ENCODE measurements around the gene TOLLIP.

Gene TOLLIP

GRCh38 chr11:1301220-1302000 lies 8.0 kb downstream of the TOLLIP start:
- Histone ChIP-seq H3K9ac (ENCODE audit: low read depth, low read length, poor library complexity) (no peak overlapping the region), H3K79me1 (ENCODE audit: low read depth, low read length) (peaks cover 18% of the 10 kb centered on the region), H4K8ac (ENCODE audit: low read depth, low read length) (no peak overlapping the region), H2BK15ac (ENCODE audit: low read length) (no peak overlapping the region), H3K4ac (ENCODE audit: low read length) (no peak overlapping the region), H3K14ac (ENCODE audit: low read length) (no peak overlapping the region), H2AFZ (ENCODE audit: low read length) (no peak overlapping the region), H2AK5ac (ENCODE audit: low read depth, low read length) (no peak overlapping the region), H3K23ac (ENCODE audit: low read depth, low read length, poor library complexity) (no peak overlapping the region), H3K4me3 (ENCODE audit: low read length in 2 of 2) (no peak overlapping the region), H3K27me3 (ENCODE audit: control insufficient read depth in 3 of 3, insufficient read depth in 3 of 3, low read depth in 1 of 3, low read length in 3 of 3) (no peaks in the 10 kb centered on the region), H3K4me2 (ENCODE audit: insufficient read depth, low read length, poor library complexity, severe bottlenecking) (peak overlapping the region; percentile 11), H3K27ac (replicated peaks; ENCODE audit: low read length) (no peak overlapping the region), H3K36me3 (replicated peaks in 1 of 2; ENCODE audit: control insufficient read depth in 2 of 2, insufficient read depth in 2 of 2, low read length in 2 of 2) (peaks cover 2 to 25% of the 10 kb centered on the region in 2 donors), H4K91ac (ENCODE audit: low read depth, low read length, poor library complexity) (no peak overlapping the region), H3K9me3 (replicated peaks in 1 of 2; ENCODE audit: control insufficient read depth in 2 of 2, insufficient read depth in 1 of 2, low read depth in 1 of 2, low read length in 2 of 2) (no peaks in the 10 kb centered on the region), H2BK5ac (ENCODE audit: low read length) (no peak overlapping the region), H3K18ac (ENCODE audit: low read length) (peak overlapping the region; percentile 28), H3K4me1 (ENCODE audit: control insufficient read depth in 2 of 2, insufficient read depth in 1 of 2, low read depth in 1 of 2, low read length in 2 of 2) (peaks cover 2 to 11% of the 10 kb centered on the region in 2 donors), H2BK12ac (ENCODE audit: low read length) (no peak overlapping the region), H2BK120ac (ENCODE audit: low read depth, low read length) (no peak overlapping the region)
- WGBS, 2 donors (ENCODE audit: extremely low coverage in 2 of 2, insufficient read length in 2 of 2, insufficient replicate concordance in 1 of 2): no CpG with 5 or more reads among the region's 22 CpGs
- DNase-seq (ENCODE audit: low spot score): no peak

DNA sequence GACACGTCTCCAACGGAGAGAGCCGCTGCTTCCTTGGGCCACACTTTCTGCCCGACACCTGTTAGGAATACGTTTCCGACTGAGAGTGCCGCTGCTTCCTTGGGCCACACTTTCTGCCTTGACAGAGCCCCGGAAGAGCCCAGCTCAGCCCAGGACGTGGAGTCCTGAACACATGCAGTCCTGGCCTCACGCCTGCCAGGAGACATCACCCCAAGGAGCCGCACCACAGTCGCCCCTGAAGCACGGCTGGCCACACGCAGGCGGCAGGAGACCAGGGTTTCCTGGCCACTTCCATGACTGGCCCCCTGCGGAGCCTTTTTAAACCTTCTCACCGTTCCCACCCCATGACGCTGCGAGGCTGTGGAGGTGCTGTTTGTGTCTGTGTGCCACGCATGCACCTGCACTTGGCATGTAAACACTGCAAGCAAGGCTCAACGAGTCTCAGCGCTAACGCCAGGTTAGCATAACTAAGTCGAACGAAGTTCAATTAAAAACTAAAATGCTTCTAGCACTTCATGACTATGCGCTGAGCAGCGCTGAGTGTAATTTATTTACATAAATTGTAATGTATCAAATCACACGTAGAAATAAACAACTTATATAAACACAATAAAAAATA lies 8.8 kb downstream of the TOLLIP start:
- no peak overlapping the region for H2BK15ac ChIP-seq (ENCODE audit: low read length)
- H3K9me3 ChIP-seq (replicated peaks in 1 of 2; ENCODE audit: control insufficient read depth in 2 of 2, insufficient read depth in 1 of 2, low read depth in 1 of 2, low read length in 2 of 2): no peaks in the 10 kb centered on the region
- H3K4me1 ChIP-seq (ENCODE audit: control insufficient read depth in 2 of 2, insufficient read depth in 1 of 2, low read depth in 1 of 2, low read length in 2 of 2): peaks cover 2 to 11% of the 10 kb centered on the region in 2 donors
- H2AK5ac ChIP-seq (ENCODE audit: low read depth, low read length): no peak overlapping the region
- no peak overlapping the region for H2BK5ac ChIP-seq (ENCODE audit: low read length)
- no peak overlapping the region for H2BK12ac ChIP-seq (ENCODE audit: low read length)
- no peak overlapping the region for H3K4ac ChIP-seq (ENCODE audit: low read length)
- H3K27me3 ChIP-seq (ENCODE audit: control insufficient read depth in 3 of 3, insufficient read depth in 3 of 3, low read depth in 1 of 3, low read length in 3 of 3): no peaks in the 10 kb centered on the region
- H3K4me2 ChIP-seq (ENCODE audit: insufficient read depth, low read length, poor library complexity, severe bottlenecking): no peak overlapping the region
- H2AFZ ChIP-seq (ENCODE audit: low read length): no peak overlapping the region
- peaks cover 21% of the 10 kb centered on the region for H3K79me1 ChIP-seq (ENCODE audit: low read depth, low read length)
- no peak overlapping the region for H3K18ac ChIP-seq (ENCODE audit: low read length)
- no peak overlapping the region for H4K8ac ChIP-seq (ENCODE audit: low read depth, low read length)
- WGBS, 2 donors (ENCODE audit: extremely low coverage in 2 of 2, insufficient read length in 2 of 2, insufficient replicate concordance in 1 of 2): no CpG with 5 or more reads among the region's 28 CpGs
- no peak for DNase-seq (ENCODE audit: low spot score)
- H3K27ac ChIP-seq (replicated peaks; ENCODE audit: low read length): no peak overlapping the region
- peaks cover 2 to 26% of the 10 kb centered on the region in 2 donors for H3K36me3 ChIP-seq (replicated peaks in 1 of 2; ENCODE audit: control insufficient read depth in 2 of 2, insufficient read depth in 2 of 2, low read length in 2 of 2)
- peak overlapping the region; percentile 21 for H3K14ac ChIP-seq (ENCODE audit: low read length)
- no peak overlapping the region for H4K91ac ChIP-seq (ENCODE audit: low read depth, low read length, poor library complexity)
- no peak overlapping the region for H2BK120ac ChIP-seq (ENCODE audit: low read depth, low read length)
- H3K23ac ChIP-seq (ENCODE audit: low read depth, low read length, poor library complexity): peak overlapping the region; percentile 55
- H3K9ac ChIP-seq (ENCODE audit: low read depth, low read length, poor library complexity): no peak overlapping the region
- peak overlapping the region in 1 of 2 donors; percentile 27 for H3K4me3 ChIP-seq (ENCODE audit: low read length in 2 of 2)

DNA sequence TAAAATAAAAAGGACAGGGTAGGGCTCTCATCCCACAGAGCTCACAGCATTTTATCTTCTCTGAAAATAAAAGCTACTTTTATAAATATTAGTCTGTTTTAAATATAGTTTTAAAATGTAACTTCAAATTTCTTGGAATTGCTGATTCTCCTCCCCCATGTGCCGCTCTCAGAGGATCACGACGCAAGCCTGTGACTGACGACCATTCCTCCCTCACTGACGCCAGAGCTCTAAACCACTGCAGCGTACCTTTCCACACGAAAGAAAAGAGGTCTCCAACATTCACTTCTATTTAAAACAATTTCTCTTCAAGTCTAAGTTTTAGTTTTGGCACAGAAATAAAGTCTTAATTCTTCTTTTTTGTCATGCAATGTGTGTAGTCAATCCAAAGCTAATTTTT lies 9.3 kb downstream of the TOLLIP start:
- H3K9me3 ChIP-seq (replicated peaks in 1 of 2; ENCODE audit: control insufficient read depth in 2 of 2, insufficient read depth in 1 of 2, low read depth in 1 of 2, low read length in 2 of 2): no peaks in the 10 kb centered on the region
- H2AK5ac ChIP-seq (ENCODE audit: low read depth, low read length): no peak overlapping the region
- no peak overlapping the region for H3K4ac ChIP-seq (ENCODE audit: low read length)
- no peak overlapping the region for H3K23ac ChIP-seq (ENCODE audit: low read depth, low read length, poor library complexity)
- no peak overlapping the region for H3K14ac ChIP-seq (ENCODE audit: low read length)
- no CpG with 5 or more reads among the region's 7 CpGs for WGBS, 2 donors (ENCODE audit: extremely low coverage in 2 of 2, insufficient read length in 2 of 2, insufficient replicate concordance in 1 of 2)
- H3K27ac ChIP-seq (replicated peaks; ENCODE audit: low read length): no peak overlapping the region
- H3K4me2 ChIP-seq (ENCODE audit: insufficient read depth, low read length, poor library complexity, severe bottlenecking): no peak overlapping the region
- H4K8ac ChIP-seq (ENCODE audit: low read depth, low read length): no peak overlapping the region
- no peak overlapping the region for H2BK15ac ChIP-seq (ENCODE audit: low read length)
- H2BK5ac ChIP-seq (ENCODE audit: low read length): no peak overlapping the region
- H3K27me3 ChIP-seq (ENCODE audit: control insufficient read depth in 3 of 3, insufficient read depth in 3 of 3, low read depth in 1 of 3, low read length in 3 of 3): no peaks in the 10 kb centered on the region
- no peak overlapping the region for H4K91ac ChIP-seq (ENCODE audit: low read depth, low read length, poor library complexity)
- H2BK12ac ChIP-seq (ENCODE audit: low read length): no peak overlapping the region
- H3K18ac ChIP-seq (ENCODE audit: low read length): no peak overlapping the region
- no peak overlapping the region for H3K9ac ChIP-seq (ENCODE audit: low read depth, low read length, poor library complexity)
- no peak for DNase-seq (ENCODE audit: low spot score)
- peaks cover 2 to 11% of the 10 kb centered on the region in 2 donors for H3K4me1 ChIP-seq (ENCODE audit: control insufficient read depth in 2 of 2, insufficient read depth in 1 of 2, low read depth in 1 of 2, low read length in 2 of 2)
- H2AFZ ChIP-seq (ENCODE audit: low read length): no peak overlapping the region
- peaks cover 2 to 25% of the 10 kb centered on the region in 2 donors for H3K36me3 ChIP-seq (replicated peaks in 1 of 2; ENCODE audit: control insufficient read depth in 2 of 2, insufficient read depth in 2 of 2, low read length in 2 of 2)
- H3K4me3 ChIP-seq (ENCODE audit: low read length in 2 of 2): no peak overlapping the region
- no peak overlapping the region for H2BK120ac ChIP-seq (ENCODE audit: low read depth, low read length)
- H3K79me1 ChIP-seq (ENCODE audit: low read depth, low read length): peaks cover 25% of the 10 kb centered on the region

DNA sequence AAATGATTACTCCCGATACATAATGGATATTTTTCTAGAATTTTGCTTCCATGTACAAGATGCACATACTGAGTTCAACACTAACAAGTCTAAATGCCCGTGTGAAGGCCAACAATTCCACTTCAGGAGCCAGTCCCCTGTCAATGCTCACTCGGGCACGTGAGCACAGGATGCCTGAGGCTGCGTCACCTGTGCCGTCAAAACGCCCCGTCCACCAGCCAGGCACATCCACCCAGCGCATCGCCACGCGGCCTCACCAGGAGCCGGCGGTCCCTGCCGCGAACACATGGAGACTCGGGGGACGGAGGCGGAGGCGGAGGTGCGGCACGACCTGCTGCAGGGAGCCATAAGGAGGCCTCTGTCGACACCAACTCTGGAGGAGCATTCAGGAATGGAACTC lies 9.8 kb downstream of the TOLLIP start:
- H2BK12ac ChIP-seq (ENCODE audit: low read length): no peak overlapping the region
- H3K9me3 ChIP-seq (replicated peaks in 1 of 2; ENCODE audit: control insufficient read depth in 2 of 2, insufficient read depth in 1 of 2, low read depth in 1 of 2, low read length in 2 of 2): no peaks in the 10 kb centered on the region
- H2AK5ac ChIP-seq (ENCODE audit: low read depth, low read length): no peak overlapping the region
- peak overlapping the region; percentile 76 for H3K14ac ChIP-seq (ENCODE audit: low read length)
- no peak overlapping the region for H3K27ac ChIP-seq (replicated peaks; ENCODE audit: low read length)
- H3K9ac ChIP-seq (ENCODE audit: low read depth, low read length, poor library complexity): peak overlapping the region; percentile 81
- H3K27me3 ChIP-seq (ENCODE audit: control insufficient read depth in 3 of 3, insufficient read depth in 3 of 3, low read depth in 1 of 3, low read length in 3 of 3): no peaks in the 10 kb centered on the region
- peaks cover 25% of the 10 kb centered on the region for H3K79me1 ChIP-seq (ENCODE audit: low read depth, low read length)
- no peak overlapping the region for H3K18ac ChIP-seq (ENCODE audit: low read length)
- H3K4ac ChIP-seq (ENCODE audit: low read length): no peak overlapping the region
- H4K91ac ChIP-seq (ENCODE audit: low read depth, low read length, poor library complexity): no peak overlapping the region
- no peak overlapping the region for H4K8ac ChIP-seq (ENCODE audit: low read depth, low read length)
- H2BK15ac ChIP-seq (ENCODE audit: low read length): no peak overlapping the region
- peaks cover 2 to 11% of the 10 kb centered on the region in 2 donors for H3K4me1 ChIP-seq (ENCODE audit: control insufficient read depth in 2 of 2, insufficient read depth in 1 of 2, low read depth in 1 of 2, low read length in 2 of 2)
- H2BK5ac ChIP-seq (ENCODE audit: low read length): no peak overlapping the region
- peaks cover 2 to 22% of the 10 kb centered on the region in 2 donors for H3K36me3 ChIP-seq (replicated peaks in 1 of 2; ENCODE audit: control insufficient read depth in 2 of 2, insufficient read depth in 2 of 2, low read length in 2 of 2)
- WGBS, 2 donors (ENCODE audit: extremely low coverage in 2 of 2, insufficient read length in 2 of 2, insufficient replicate concordance in 1 of 2): no CpG with 5 or more reads among the region's 23 CpGs
- H3K23ac ChIP-seq (ENCODE audit: low read depth, low read length, poor library complexity): peak overlapping the region; percentile 94
- no peak for DNase-seq (ENCODE audit: low spot score)
- H2AFZ ChIP-seq (ENCODE audit: low read length): no peak overlapping the region
- H3K4me2 ChIP-seq (ENCODE audit: insufficient read depth, low read length, poor library complexity, severe bottlenecking): no peak overlapping the region
- no peak overlapping the region for H2BK120ac ChIP-seq (ENCODE audit: low read depth, low read length)
- no peak overlapping the region for H3K4me3 ChIP-seq (ENCODE audit: low read length in 2 of 2)
